ENCODE measurements around the gene CSF3.

The CSF3 gene

DNA sequence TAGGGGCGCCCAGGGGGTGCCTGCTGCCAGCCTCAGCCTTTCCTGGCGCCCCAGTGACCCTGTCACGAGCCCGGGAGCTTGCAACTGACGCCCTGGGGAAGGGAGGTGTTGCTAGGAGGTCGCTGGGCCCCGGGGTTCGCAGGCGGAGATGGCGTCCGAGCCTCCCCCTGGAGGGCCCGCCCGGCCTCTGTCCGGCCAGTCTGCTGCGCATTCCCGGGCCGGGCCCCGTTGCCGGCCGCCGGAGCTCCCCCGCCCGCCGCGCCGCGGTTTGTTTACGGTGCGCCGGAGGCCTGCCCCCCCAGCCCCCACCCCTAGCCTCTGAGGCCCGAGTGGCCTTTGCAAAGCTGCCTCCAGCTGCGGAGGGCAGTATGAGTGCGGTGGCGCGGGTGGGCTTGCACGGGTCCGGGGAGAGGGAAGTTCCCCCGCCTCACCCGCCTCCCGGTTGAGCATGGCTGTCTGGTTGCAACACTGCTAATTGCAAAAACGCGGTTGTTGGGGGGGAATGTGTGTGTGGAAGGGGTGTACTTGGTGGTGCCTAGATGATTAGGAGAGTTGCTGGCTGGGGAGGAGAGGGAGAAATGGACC, 48.0 kb downstream of the CSF3 start:
- H4K20me1 ChIP-seq (ENCODE audit: low read depth, low read length): no peaks in the 10 kb centered on the region
- TF ChIP-seq CTCF (IDR thresholded peaks at IDR 0.05; ENCODE audit: insufficient read depth, low read length, poor library complexity, severe bottlenecking) (no peak), EZH2phosphoT487 (conservative IDR thresholded peaks at IDR 0.05; ENCODE audit: low read length) (no peak)
- H3K4me2 ChIP-seq (ENCODE audit: low read depth, low read length, poor library complexity, severe bottlenecking): peak overlapping the region; percentile 77
- peak overlapping the region; percentile 59 for H3K9ac ChIP-seq (ENCODE audit: low read length)
- H2AFZ ChIP-seq (ENCODE audit: low read depth, low read length, severe bottlenecking): peak overlapping the region; percentile 88
- H3K27ac ChIP-seq (ENCODE audit: low read depth, low read length): no peak overlapping the region
- H3K79me2 ChIP-seq (ENCODE audit: insufficient read depth, low read length): no peaks in the 10 kb centered on the region
- no peaks in the 10 kb centered on the region for H3F3A ChIP-seq (ENCODE audit: insufficient read depth)
- no peaks in the 10 kb centered on the region for H3K9me3 ChIP-seq (ENCODE audit: insufficient read depth, low read length)
- no peaks in the 10 kb centered on the region for H3K9me2 ChIP-seq (replicated peaks; ENCODE audit: insufficient read depth, low read length)
- H3K36me3 ChIP-seq (ENCODE audit: low read length): no peaks in the 10 kb centered on the region
- no peaks in the 10 kb centered on the region for H3K27me3 ChIP-seq (ENCODE audit: low read length)
- peak overlapping the region; percentile 69 for H3K4me3 ChIP-seq (ENCODE audit: insufficient read depth, low read length, poor library complexity, severe bottlenecking)

GRCh38 chr17:40063901-40064531, 48.8 kb downstream of the CSF3 start:
- H3K36me3 ChIP-seq (ENCODE audit: low read length): no peaks in the 10 kb centered on the region
- no peak overlapping the region for H3K4me2 ChIP-seq (ENCODE audit: low read depth, low read length, poor library complexity, severe bottlenecking)
- no peak overlapping the region for H3K9ac ChIP-seq (ENCODE audit: low read length)
- no peaks in the 10 kb centered on the region for H3F3A ChIP-seq (ENCODE audit: insufficient read depth)
- H3K9me2 ChIP-seq (replicated peaks; ENCODE audit: insufficient read depth, low read length): no peaks in the 10 kb centered on the region
- H3K79me2 ChIP-seq (ENCODE audit: insufficient read depth, low read length): no peaks in the 10 kb centered on the region
- H3K4me3 ChIP-seq (ENCODE audit: insufficient read depth, low read length, poor library complexity, severe bottlenecking): no peak overlapping the region
- H4K20me1 ChIP-seq (ENCODE audit: low read depth, low read length): no peaks in the 10 kb centered on the region
- no peaks in the 10 kb centered on the region for H3K27me3 ChIP-seq (ENCODE audit: low read length)
- no peaks in the 10 kb centered on the region for H3K9me3 ChIP-seq (ENCODE audit: insufficient read depth, low read length)
- H3K27ac ChIP-seq (ENCODE audit: low read depth, low read length): no peak overlapping the region
- TF ChIP-seq CTCF (IDR thresholded peaks at IDR 0.05; ENCODE audit: insufficient read depth, low read length, poor library complexity, severe bottlenecking) (no peak), EZH2phosphoT487 (conservative IDR thresholded peaks at IDR 0.05; ENCODE audit: low read length) (no peak)
- H2AFZ ChIP-seq (ENCODE audit: low read depth, low read length, severe bottlenecking): no peak overlapping the region

DNA sequence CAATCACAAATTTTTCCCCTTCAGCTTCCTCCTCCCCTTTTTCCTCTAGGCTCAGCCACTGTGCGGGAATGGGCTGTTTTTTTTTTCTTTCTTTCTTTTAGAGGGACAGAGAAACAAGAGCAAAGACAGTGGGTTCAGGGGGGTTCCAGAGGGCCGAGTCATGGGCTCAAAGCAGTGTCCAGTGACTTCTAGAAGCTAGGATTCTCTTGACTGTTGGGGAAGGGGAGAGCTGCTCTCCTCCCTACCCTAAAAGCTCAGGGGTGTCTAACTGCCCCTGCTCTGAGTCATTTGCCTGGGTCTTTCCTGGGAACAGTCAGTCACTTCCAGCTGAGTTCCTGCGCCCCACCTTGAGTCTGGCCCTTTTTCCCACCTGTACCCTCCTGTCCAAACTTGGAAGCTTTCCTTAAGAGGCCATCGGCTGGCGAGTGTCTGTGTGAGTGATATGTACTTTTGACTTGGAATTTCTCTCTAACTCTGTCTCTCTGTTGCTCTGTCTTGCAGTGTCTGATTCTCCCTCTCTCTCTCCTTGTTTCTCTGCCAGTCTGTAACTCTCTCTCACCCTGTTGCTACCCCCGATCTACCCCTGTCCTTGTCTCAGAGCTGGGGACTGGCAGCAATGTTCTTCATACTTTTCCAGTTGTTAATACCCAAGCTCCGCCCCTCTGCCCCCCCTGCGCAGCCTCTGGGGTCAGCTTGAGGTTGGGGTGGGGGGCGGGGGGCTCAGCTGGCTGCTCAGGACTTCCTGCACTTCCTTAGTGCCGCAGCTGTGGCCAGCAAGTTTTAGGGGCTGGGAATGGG, 49.9 kb downstream of the CSF3 start:
- H3K9ac ChIP-seq (ENCODE audit: low read length): no peak overlapping the region
- H3K27ac ChIP-seq (ENCODE audit: low read depth, low read length): no peak overlapping the region

More for the DNA sequence above, 49.9 kb downstream of the CSF3 start:
- no peaks in the 10 kb centered on the region for H3K27me3 ChIP-seq (ENCODE audit: low read length)
- H4K20me1 ChIP-seq (ENCODE audit: low read depth, low read length): no peaks in the 10 kb centered on the region
- no peaks in the 10 kb centered on the region for H3K9me3 ChIP-seq (ENCODE audit: insufficient read depth, low read length)
- no peak overlapping the region for H2AFZ ChIP-seq (ENCODE audit: low read depth, low read length, severe bottlenecking)
- H3K79me2 ChIP-seq (ENCODE audit: insufficient read depth, low read length): no peaks in the 10 kb centered on the region
- H3F3A ChIP-seq (ENCODE audit: insufficient read depth): no peaks in the 10 kb centered on the region
- no peaks in the 10 kb centered on the region for H3K36me3 ChIP-seq (ENCODE audit: low read length)
- no peak overlapping the region for H3K4me3 ChIP-seq (ENCODE audit: insufficient read depth, low read length, poor library complexity, severe bottlenecking)
- no peaks in the 10 kb centered on the region for H3K9me2 ChIP-seq (replicated peaks; ENCODE audit: insufficient read depth, low read length)
- no peak overlapping the region for H3K4me2 ChIP-seq (ENCODE audit: low read depth, low read length, poor library complexity, severe bottlenecking)
- TF ChIP-seq EZH2phosphoT487 (conservative IDR thresholded peaks at IDR 0.05; ENCODE audit: low read length) (no peak), CTCF (IDR thresholded peaks at IDR 0.05; ENCODE audit: insufficient read depth, low read length, poor library complexity, severe bottlenecking) (no peak)

Data from SU-DHL-6 (cell line).